Measurements from ENCODE around the gene TBC1D14. TPM values are rescaled to one million over a fixed set of nuclear protein-coding genes. Genes with fewer than 3 reads are reported as not detected.

The TBC1D14 gene
- total and polyA plus RNA-seq, 2 of the 8 experiments (the other 6 are each of a cell fraction or from before 2014, with no cell fraction given): 45.6 to 48.2 TPM

GRCh38 chr4:6878451-6879059 is 31.1 kb upstream of the TBC1D14 start:
- no peak overlapping the region for H2BK20ac ChIP-seq (ENCODE audit: low read length)
- DNase-seq (ENCODE audit: low read depth in 1 of 2, low spot score in 2 of 2): no peak
- H3K4me2 ChIP-seq (ENCODE audit: insufficient read depth in 1 of 2, low read depth in 2 of 2, low read length in 2 of 2): no peak overlapping the region
- H3K36me3 ChIP-seq (ENCODE audit: control insufficient read depth in 2 of 4, insufficient read depth in 4 of 4, low read length in 3 of 4): peaks cover 5 to 40% (median 28%) of the 10 kb centered on the region in 4 experiments; a peak in 7 of 8 replicates
- peaks cover 5 to 8% of the 10 kb centered on the region in 2 experiments for H4K20me1 ChIP-seq (replicated peaks in 1 of 2; ENCODE audit: control insufficient read depth in 1 of 2, insufficient read depth in 2 of 2, low read length in 2 of 2)
- TF ChIP-seq ASH2L (IDR thresholded peaks at IDR 0.05; ENCODE audit: low read length) (no peak), JUND (IDR thresholded peaks at IDR 0.05; ENCODE audit: low read length) (no peak), HDAC6 (IDR thresholded peaks at IDR 0.05; ENCODE audit: low read depth, low read length) (no peak), CBX8 (IDR thresholded peaks at IDR 0.05; ENCODE audit: borderline replicate concordance, low read depth, low read length) (no peak), KDM4A (IDR thresholded peaks at IDR 0.05; ENCODE audit: low read depth, low read length, severe bottlenecking) (no peak), SUZ12 (IDR thresholded peaks at IDR 0.05; ENCODE audit: low read length) (no peak), RFX5 (IDR thresholded peaks at IDR 0.05; ENCODE audit: borderline replicate concordance, low read depth, low read length) (no peak), ATF3 (IDR thresholded peaks at IDR 0.05; ENCODE audit: insufficient read depth, low read depth, low read length) (no peak), RAD21 (IDR thresholded peaks at IDR 0.05 in 1 of 2, conservative IDR thresholded peaks at IDR 0.05 in 1 of 2; ENCODE audit: low read depth in 2 of 2, low read length in 2 of 2) (no peak), RBBP5 (IDR thresholded peaks at IDR 0.05; ENCODE audit: borderline replicate concordance, low read depth, low read length) (no peak)
- no peak overlapping the region for H3K9ac ChIP-seq (replicated peaks in 1 of 4; ENCODE audit: extremely low read depth in 1 of 4, low read depth in 3 of 4, low read length in 3 of 4)
- ChIA-PET CTCF (ENCODE audit: partially characterized antibody) (interaction anchor here (1.3 to 10.2 kb wide), 2 partner anchors 98 to 158 kb away, joined by 3 to 182 read pairs; partner anchors contain the start of gene BLOC1S4), POLR2A (ENCODE audit: partially characterized antibody) (no interaction called here)
- no peak overlapping the region for H2BK15ac ChIP-seq (ENCODE audit: low read length)
- H3K4me3 ChIP-seq (ENCODE audit: extremely low read depth in 1 of 4, insufficient read depth in 2 of 4, low read depth in 3 of 4, low read length in 4 of 4): no peak overlapping the region
- no peak overlapping the region for H2AK5ac ChIP-seq (ENCODE audit: low read depth, low read length)
- no peak overlapping the region for H3K14ac ChIP-seq (ENCODE audit: insufficient read length)
- H2BK120ac ChIP-seq (replicated peaks; ENCODE audit: low read depth, low read length): no peak overlapping the region
- no peak overlapping the region for H2BK12ac ChIP-seq (ENCODE audit: low read depth, low read length)
- no peak overlapping the region for H3K18ac ChIP-seq (ENCODE audit: extremely low read depth, low read length)
- no peak overlapping the region for H4K5ac ChIP-seq (ENCODE audit: insufficient read length, low read depth, low read length)
- H3K4me1 ChIP-seq (replicated peaks in 1 of 4; ENCODE audit: control insufficient read depth in 3 of 4, insufficient read depth in 4 of 4, low read length in 3 of 4): no peaks in the 10 kb centered on the region
- H3K23me2 ChIP-seq (ENCODE audit: low read depth, low read length): no peaks in the 10 kb centered on the region
- H4K91ac ChIP-seq (replicated peaks; ENCODE audit: insufficient read length, low read length): no peak overlapping the region
- FAIRE-seq: no peak
- no peaks in the 10 kb centered on the region for H3K27me3 ChIP-seq (replicated peaks in 1 of 4; ENCODE audit: control insufficient read depth in 3 of 4, extremely low read depth in 1 of 4, insufficient read depth in 3 of 4, low read length in 3 of 4)
- 81% methylated on average over 11 of the region's 11 CpGs; no CpG with 5 or more reads in 1 of the 2 experiments for WGBS, 2 experiments (ENCODE audit: extremely low coverage in 1 of 2, insufficient coverage in 1 of 2, insufficient read length in 1 of 2, insufficient replicate concordance in 2 of 2, low coverage in 1 of 2, low lambda C conversion rate in 2 of 2, missing lambda C conversion rate in 1 of 2)
- H3K56ac ChIP-seq (replicated peaks; ENCODE audit: insufficient read length, low read depth, low read length): no peak overlapping the region
- H3K79me1 ChIP-seq (ENCODE audit: low read depth, low read length): no peaks in the 10 kb centered on the region
- H3K23ac ChIP-seq (ENCODE audit: insufficient read length): no peak overlapping the region
- H3K79me2 ChIP-seq (ENCODE audit: control insufficient read depth in 1 of 2, insufficient read depth in 2 of 2, low read length in 2 of 2): no peaks in the 10 kb centered on the region
- no peak overlapping the region for H3K27ac ChIP-seq (ENCODE audit: low read depth, low read length)
- H2BK5ac ChIP-seq (ENCODE audit: low read depth, low read length): no peak overlapping the region
- H3K9me3 ChIP-seq (ENCODE audit: insufficient read depth in 2 of 2, low read depth in 1 of 2, low read length in 1 of 2): no peaks in the 10 kb centered on the region
- no peak overlapping the region for H2AFZ ChIP-seq (ENCODE audit: low read length)
- H4K8ac ChIP-seq (ENCODE audit: extremely low read depth, insufficient read depth, low read length): no peak overlapping the region
- H3K4ac ChIP-seq (replicated peaks; ENCODE audit: insufficient read length, low read depth, low read length): no peak overlapping the region
